IPS DF 6.9 (cell line): ENCODE data around the gene GFY.
"Not testable (repeated sequence)": the region's sequence is repeated elsewhere in the genome, so short reads cannot be mapped to it uniquely, and the experiment has no call there.

ENCODE experiments used
- DNase-seq: peaks from one replicate; pipeline ENCODE4 v3.0.0-alpha.2; 2013; ENCODE audit warnings: low read depth, low spot score
- H3K27ac ChIP-seq: one replicate; pipeline ENCODE4 v1.5.1; 2013; ENCODE audit warnings: low read length, control low read depth
- H3K27me3 ChIP-seq: 2 replicates; pipeline ENCODE4 v1.6.1; 2013; ENCODE audit warnings: mild to moderate bottlenecking, low read length; ENCODE audit not compliant: control insufficient read depth, insufficient read depth
- H3K36me3 ChIP-seq: 2 replicates; pipeline ENCODE4 v1.6.1; 2013; ENCODE audit warnings: low read length; ENCODE audit not compliant: control insufficient read depth, insufficient read depth
- H3K4me1 ChIP-seq: 2 replicates; pipeline ENCODE4 v1.6.1; 2013; ENCODE audit warnings: low read length; ENCODE audit not compliant: control insufficient read depth, insufficient read depth
- H3K4me3 ChIP-seq: 2 replicates; pipeline ENCODE4 v1.5.1; 2013; ENCODE audit warnings: mild to moderate bottlenecking, low read length
- H3K9me3 ChIP-seq: 2 replicates; pipeline ENCODE4 v1.6.1; 2013; ENCODE audit warnings: low read length, inconsistent platforms; ENCODE audit not compliant: control insufficient read depth, insufficient read depth
- WGBS: extraction: QIAGEN DNeasy Blood & Tissue Kit; methylation state at CpG from one replicate; pipeline ENCODE4 v1.1.7; 2013; ENCODE audit warnings: mixed read lengths, missing lambda C conversion rate; ENCODE audit not compliant: insufficient read length, insufficient coverage; 5-methylcytosine and 5-hydroxymethylcytosine counted together

Gene GFY

DNA sequence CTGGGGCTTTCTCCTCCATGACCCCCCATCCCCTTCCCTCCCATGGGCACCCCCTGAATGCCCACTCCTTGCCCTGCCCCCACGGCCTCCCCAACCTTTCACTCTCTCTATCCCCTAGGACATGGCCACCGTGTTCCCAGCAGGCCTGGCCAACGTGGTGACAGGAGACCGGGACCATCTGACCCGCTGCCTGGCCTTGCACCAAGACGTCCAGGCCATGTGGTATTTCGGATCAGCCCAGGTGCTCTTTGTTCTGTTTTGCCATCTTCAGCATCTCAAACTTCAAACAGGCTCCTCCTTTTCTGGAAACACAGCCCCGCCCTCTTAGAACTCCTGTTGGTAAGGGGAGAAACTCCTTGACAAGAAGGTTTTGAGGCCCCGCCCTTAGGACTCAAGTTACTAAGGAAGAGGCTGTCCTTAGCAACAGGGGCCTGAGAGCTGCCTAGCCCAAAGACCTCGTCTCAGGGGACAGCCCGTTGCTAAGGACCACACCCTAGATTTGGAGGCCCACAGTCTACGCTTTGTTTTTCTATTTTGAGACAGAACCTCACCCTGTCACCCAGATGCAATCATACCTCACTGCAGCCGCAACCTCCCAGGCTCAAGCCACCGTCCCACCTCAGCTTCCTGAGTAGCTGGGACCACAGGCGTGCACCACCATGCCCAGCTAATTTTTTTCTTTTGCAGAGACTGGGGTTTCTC lies 43.7 kb downstream of the GFY start:
- Histone ChIP-seq H3K27ac (no peak overlapping the region), H3K4me3 (no peak overlapping the region), H3K36me3 (peaks cover 11% of the 10 kb centered on the region), H3K9me3 (no peaks in the 10 kb centered on the region), H3K4me1 (no peaks in the 10 kb centered on the region), H3K27me3 (no peaks in the 10 kb centered on the region)
- peak; percentile 82 for DNase-seq
- no CpG with 5 or more reads among the region's 15 CpGs for WGBS

DNA sequence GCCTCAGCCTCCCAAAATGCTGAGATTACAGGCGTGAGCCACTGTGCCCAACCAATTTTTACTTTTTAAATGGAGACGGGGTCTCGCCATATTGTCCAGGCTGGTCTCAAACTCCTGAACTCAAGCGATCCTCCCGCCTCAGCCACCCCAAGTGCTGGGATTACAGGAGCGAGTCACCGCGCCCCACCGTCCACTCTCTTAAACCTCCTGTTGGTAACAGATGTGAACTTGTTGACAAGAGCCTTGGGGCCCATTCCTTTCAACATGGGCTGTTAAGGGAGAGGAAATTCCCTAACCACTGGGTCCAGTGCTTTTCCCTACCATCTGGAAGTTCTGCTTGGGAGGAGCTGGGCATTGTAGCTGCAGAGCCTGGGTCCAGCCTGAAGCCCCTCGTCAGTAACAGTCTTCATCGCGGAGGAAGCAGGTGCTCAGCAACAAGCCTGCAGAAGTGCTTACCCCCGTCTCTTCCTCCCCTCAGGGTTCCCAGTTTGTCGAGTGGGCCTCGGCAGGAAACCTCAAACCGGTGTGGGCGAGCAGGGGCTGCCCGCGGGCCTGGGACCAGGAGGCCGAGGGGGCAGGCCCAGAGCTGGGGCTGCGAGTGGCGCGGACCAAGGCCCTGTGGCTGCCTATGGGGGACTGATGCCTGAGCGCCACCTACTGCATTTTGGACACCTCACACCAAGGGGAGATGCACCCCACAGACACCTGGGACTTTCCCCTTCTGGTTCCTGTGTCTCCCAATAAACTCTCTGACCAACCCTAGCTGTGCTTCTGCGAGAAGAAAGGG lies 44.8 kb downstream of the GFY start:
- no peak overlapping the region for H3K27ac ChIP-seq
- WGBS, result no CpG with 5 or more reads among the region's 25 CpGs
- DNase-seq, result no peak

DNA sequence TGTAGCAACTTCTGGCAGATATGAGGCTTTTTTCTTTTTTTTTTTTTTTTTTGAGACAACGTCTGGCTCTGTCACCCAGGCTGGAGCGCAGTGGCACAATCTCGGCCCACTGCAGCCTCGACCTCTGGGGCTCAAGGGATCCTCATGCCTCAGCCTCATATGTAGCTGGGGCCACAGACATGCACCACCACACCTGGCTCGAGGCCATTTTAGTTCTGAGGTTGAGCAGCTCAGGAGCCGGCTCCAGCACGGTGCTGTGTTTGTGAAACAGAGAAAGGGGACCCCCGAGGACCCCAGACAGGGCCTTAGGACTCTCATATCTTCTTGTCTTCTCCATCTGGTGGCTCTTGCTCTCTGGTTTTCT lies 45.4 kb downstream of the GFY start:
- Histone ChIP-seq H3K4me3 (no peak overlapping the region), H3K36me3 (peaks cover 8% of the 10 kb centered on the region), H3K4me1 (no peaks in the 10 kb centered on the region), H3K27ac (no peak overlapping the region), H3K9me3 (no peaks in the 10 kb centered on the region), H3K27me3 (no peaks in the 10 kb centered on the region)
- WGBS, result no CpG with 5 or more reads among the region's 8 CpGs
- DNase-seq, result no peak

More for the DNA sequence above, 44.8 kb downstream of the GFY start:
- Histone ChIP-seq H3K36me3 (peaks cover 10% of the 10 kb centered on the region), H3K4me3 (no peak overlapping the region), H3K27me3 (no peaks in the 10 kb centered on the region), H3K4me1 (no peaks in the 10 kb centered on the region), H3K9me3 (no peaks in the 10 kb centered on the region)

DNA sequence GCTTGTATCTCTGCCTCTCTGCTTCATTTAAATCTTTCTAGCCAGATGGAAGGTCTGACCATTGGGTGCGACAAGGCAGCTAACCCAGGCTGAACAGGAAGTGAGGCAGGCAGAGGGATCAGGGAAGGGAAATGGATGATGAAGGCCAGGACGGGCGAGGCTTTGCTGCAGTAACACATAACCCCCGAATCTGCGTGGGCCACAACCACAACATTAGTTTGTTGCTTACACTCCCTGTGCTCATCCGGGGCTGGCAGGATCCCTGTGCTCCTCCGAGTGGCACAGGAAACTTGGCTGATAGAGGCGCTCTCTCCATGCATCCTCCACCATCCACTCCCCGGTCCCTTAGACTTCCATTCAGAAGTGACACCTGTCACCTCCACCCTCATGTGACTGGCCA lies 47.7 kb downstream of the GFY start:
- DNase-seq, result no peak
- Histone ChIP-seq H3K4me1 (0 out of 2 replicates have a peak, but pooled peaks cover 2% of the 10 kb centered on the region), H3K27ac (no peak overlapping the region), H3K4me3 (no peak overlapping the region), H3K27me3 (no peaks in the 10 kb centered on the region), H3K9me3 (no peaks in the 10 kb centered on the region), H3K36me3 (peaks cover 2% of the 10 kb centered on the region; the same call in 1 of the 2 replicates)
- no CpG with 5 or more reads among the region's 9 CpGs for WGBS

DNA sequence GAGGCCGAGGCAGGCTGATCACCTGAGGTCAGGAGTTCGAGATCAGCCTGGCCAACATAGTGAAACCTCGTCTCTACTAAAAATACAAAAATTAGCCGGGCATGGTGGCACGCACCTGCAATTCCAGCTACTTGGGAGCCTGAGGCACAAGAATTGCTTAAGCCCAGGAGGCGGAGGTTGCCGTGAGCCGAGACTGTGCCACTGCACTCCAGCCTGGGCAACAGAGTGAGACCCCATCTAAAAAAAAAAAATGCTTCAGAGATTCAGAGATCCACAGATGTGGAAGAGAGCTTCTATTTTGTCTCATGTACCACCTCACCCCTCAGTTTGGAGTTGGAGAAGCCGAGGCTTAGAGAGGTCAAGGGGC lies 48.3 kb downstream of the GFY start:
- H3K9me3 ChIP-seq, H3K36me3 ChIP-seq, H3K27me3 ChIP-seq, DNase-seq, H3K27ac ChIP-seq, H3K4me1 ChIP-seq: not testable (repeated sequence)
- no CpG with 5 or more reads among the region's 9 CpGs for WGBS
- 0 out of 2 replicates have a peak overlapping the region, but pooled peaks have one; percentile 7 for H3K4me3 ChIP-seq

DNA sequence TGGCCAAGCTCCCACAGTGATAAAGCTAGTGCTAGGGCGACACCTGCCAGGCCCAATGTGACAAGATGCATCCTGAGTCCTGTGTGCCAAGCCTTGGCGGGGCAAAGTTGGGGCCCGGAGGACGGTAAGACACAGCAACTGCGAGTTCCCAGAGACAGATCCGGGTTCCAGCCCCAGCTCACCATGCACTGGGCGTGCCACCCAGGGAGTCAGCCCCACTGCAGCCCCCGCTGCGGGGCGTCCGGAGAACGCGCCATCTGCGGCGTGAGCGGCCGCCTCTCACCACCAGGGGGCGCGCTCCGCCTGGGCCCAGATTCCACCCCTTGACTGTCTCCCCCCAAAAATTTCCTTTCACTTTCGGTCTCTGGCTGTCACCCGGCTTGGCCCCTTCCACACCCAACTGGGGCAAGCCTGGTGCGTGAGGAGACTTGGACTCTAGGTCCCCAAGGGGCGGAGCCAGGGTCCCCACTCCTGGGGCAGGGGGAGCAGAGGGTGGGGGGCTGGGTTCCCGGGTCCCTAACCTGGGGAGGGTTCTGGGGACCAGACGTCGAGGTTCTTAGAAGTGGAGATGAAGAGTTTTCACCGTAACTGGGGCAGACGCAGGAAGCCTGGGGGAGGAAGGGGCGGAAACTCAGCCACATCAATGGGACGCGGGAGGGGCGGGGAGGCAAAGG lies 48.8 kb downstream of the GFY start, which contains the start of gene FLT3LG:
FLT3LG (plus strand) TSS at position 348 of the 674 bp plus-strand sequence. CDS start 425 bp downstream, outside the sequence.
- 0 out of 2 replicates have a peak, but pooled peaks cover 2% of the 10 kb centered on the region for H3K4me1 ChIP-seq
- H3K36me3 ChIP-seq, result peaks cover 2% of the 10 kb centered on the region; the same call in 1 of the 2 replicates
- H3K27ac ChIP-seq, result no peak within 1 kb of the TSS
- H3K9me3 ChIP-seq, result no peaks in the 10 kb centered on the region
- peak within 1 kb of the TSS; percentile 40; the same call in 1 of the 2 replicates for H3K4me3 ChIP-seq
- no CpG with 5 or more reads among the region's 33 CpGs for WGBS
- no peak for DNase-seq
- H3K27me3 ChIP-seq, result no peaks in the 10 kb centered on the region

DNA sequence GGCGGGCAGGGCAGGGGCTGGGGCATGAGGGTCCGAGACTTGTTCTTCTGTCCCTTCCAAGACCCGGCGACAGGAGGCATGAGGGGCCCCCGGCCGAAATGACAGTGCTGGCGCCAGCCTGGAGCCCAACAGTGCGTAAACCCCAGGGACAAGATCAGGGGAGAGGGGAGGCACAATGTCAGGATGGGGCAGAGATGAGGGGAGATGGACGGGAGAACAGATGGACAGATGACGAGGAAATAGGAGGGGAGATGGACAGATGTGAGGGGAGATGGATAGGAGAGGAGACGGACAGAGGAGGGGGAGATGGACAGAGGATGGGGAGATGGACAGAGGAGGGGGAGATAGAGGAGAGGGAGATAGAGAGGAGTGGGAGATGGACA lies 49.3 kb downstream of the GFY start:
- H3K27ac ChIP-seq, result no peak overlapping the region
- no peaks in the 10 kb centered on the region for H3K27me3 ChIP-seq
- no peaks in the 10 kb centered on the region for H3K9me3 ChIP-seq
- no peak for DNase-seq
- H3K4me1 ChIP-seq, result 0 out of 2 replicates have a peak, but pooled peaks cover 2% of the 10 kb centered on the region
- H3K4me3 ChIP-seq, result no peak overlapping the region
- H3K36me3 ChIP-seq, result 0 out of 2 replicates have a peak, but pooled peaks cover 2% of the 10 kb centered on the region
- WGBS, result no CpG with 5 or more reads among the region's 11 CpGs

DNA sequence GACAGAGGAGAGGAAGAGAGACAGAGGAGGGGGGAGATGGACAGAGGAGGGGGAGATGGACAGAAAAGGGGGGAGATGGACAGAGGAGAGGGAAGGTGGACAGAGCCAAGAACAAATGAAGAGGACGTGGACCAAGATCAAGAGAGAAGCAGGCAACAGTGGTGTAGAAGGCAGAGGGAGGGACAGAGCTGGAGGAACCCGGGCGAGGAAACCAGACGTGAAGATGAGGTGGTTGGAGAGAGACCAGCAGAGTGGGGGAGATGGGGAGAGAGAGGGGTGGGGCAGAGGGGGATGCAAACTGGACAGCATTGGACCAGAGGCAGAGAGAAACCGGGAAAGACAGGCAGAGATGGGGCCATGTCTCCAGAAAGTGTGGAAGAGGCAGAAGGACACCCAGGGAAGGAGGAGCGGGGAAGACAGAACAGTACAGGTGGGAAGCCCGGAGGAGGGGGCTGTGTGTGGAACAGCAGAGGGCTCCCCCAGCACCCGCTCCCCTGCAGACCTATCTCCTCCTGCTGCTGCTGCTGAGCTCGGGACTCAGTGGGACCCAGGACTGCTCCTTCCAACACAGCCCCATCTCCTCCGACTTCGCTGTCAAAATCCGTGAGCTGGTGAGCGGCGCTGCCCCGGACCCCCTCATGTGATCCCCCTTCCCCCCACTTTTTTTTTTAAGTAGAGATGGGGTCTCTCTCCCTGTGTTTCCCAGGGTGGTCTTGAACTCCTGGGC lies 50.2 kb downstream of the GFY start:
- H3K27ac ChIP-seq, result no peak overlapping the region
- no CpG with 5 or more reads among the region's 15 CpGs for WGBS

DNA sequence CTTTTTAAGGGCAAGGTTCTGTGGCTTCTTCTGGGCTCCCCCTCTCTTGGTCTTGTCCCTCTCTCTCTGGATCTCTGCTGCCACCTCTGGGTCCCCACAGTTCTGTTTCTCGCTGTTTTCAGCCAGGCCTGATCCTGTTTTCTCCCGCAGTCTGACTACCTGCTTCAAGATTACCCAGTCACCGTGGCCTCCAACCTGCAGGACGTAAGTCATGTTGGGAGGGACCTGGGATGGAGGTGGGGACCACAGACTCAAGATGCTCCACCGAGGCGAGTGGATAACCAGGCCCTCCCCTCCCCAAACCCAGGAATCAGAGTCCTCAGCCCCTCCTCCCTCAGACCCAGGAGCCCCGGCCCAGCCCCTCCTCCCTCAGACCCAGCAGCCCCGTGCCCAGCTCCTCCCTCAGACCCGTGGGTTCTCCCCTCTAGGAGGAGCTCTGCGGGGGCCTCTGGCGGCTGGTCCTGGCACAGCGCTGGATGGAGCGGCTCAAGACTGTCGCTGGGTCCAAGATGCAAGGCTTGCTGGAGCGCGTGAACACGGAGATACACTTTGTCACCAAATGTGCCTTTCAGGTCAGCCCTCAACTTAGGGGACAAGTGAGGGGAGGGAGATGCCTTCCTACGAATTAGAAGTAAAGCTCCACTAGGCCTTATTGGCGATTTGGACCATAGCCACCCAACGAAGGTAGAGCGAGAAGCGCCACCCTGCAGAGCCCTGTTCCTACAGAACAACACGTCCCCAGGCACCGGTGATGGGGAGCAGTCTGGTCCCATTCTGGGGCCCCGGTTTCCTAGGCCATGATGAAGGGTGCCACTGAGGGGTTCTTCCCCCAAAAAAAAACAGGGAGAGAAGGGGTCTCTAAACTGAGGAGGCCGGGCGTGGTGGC lies 51.0 kb downstream of the GFY start:
- H3K4me3 ChIP-seq, result no peak overlapping the region
- no peaks in the 10 kb centered on the region for H3K36me3 ChIP-seq
- H3K9me3 ChIP-seq, result no peaks in the 10 kb centered on the region
- peak; percentile 80 for DNase-seq
- H3K27me3 ChIP-seq, result no peaks in the 10 kb centered on the region
- no peak overlapping the region for H3K27ac ChIP-seq
- WGBS, result no CpG with 5 or more reads among the region's 27 CpGs
- H3K4me1 ChIP-seq, result 0 out of 2 replicates have a peak, but pooled peaks cover 2% of the 10 kb centered on the region

More for the DNA sequence above, 50.2 kb downstream of the GFY start:
- Histone ChIP-seq H3K27me3 (no peaks in the 10 kb centered on the region), H3K9me3 (no peaks in the 10 kb centered on the region), H3K4me3 (no peak overlapping the region), H3K36me3 (no peaks in the 10 kb centered on the region), H3K4me1 (0 out of 2 replicates have a peak, but pooled peaks cover 2% of the 10 kb centered on the region)
- DNase-seq, result no peak
